Subcutaneous adipose tissue (tissue), 4 donors: ENCODE measurements around the gene KLHL36. TPM values are rescaled to one million over a fixed set of nuclear protein-coding genes. Genes with fewer than 3 reads are reported as not detected.

Experiments used
- total RNA-seq, 4 donors: library from RNA; depleted of rRNA; stranded (reverse); fragments of >200 nt; gene quantifications; one replicate each; pipeline ENCODE4 v1.1.0, GENCODE V29; 2016
- TF ChIP-seq, protein P1 (sequence below): fragments of 450-650 bp; IDR thresholded peaks from one replicate; pipeline ENCODE4 v1.5.1; 2016; ENCODE audit warnings: low read depth, mild to moderate bottlenecking, control low read depth, antibody characterized with exemption, moderate library complexity

Gene KLHL36
- total RNA-seq, 4 donors from 2014 or later = 43.4 to 108 (median 68.5) TPM

- TF ChIP-seq, protein P1, sequence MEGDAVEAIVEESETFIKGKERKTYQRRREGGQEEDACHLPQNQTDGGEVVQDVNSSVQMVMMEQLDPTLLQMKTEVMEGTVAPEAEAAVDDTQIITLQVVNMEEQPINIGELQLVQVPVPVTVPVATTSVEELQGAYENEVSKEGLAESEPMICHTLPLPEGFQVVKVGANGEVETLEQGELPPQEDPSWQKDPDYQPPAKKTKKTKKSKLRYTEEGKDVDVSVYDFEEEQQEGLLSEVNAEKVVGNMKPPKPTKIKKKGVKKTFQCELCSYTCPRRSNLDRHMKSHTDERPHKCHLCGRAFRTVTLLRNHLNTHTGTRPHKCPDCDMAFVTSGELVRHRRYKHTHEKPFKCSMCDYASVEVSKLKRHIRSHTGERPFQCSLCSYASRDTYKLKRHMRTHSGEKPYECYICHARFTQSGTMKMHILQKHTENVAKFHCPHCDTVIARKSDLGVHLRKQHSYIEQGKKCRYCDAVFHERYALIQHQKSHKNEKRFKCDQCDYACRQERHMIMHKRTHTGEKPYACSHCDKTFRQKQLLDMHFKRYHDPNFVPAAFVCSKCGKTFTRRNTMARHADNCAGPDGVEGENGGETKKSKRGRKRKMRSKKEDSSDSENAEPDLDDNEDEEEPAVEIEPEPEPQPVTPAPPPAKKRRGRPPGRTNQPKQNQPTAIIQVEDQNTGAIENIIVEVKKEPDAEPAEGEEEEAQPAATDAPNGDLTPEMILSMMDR = no peak
These were observed 37.3 kb upstream of the KLHL36 start for GRCh38 chr16:84611041-84611440.

- TF ChIP-seq, protein P1 = no peak
These were observed 35.6 kb upstream of the KLHL36 start for GRCh38 chr16:84612686-84613085.

- TF ChIP-seq, protein P1 = no peak
These were observed 34.8 kb upstream of the KLHL36 start for GRCh38 chr16:84613408-84614072.

- TF ChIP-seq, protein P1 = no peak
These were observed 34.2 kb upstream of the KLHL36 start for GRCh38 chr16:84614073-84614459.

DNA sequence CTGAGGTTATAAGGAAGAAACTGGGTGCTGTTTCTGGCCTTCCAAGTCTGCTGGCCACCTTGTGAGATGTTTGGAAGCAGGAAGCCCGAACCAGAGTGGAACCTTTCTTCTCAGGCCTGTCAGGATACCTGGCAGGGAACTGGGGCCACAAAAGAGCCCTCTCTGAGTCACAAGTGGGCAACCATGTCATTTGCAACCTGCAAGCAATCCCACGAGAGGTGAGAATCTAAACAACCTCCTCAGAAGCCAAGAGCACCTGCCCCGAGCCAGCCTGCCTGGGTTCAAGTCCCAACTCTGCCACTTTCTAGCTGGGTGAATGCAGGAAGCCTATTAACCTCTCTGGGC, 33.7 kb upstream of the KLHL36 start:
- TF ChIP-seq, protein P1 = no peak

- TF ChIP-seq, protein P1 = no peak
These were observed 33.1 kb upstream of the KLHL36 start for GRCh38 chr16:84614968-84615813.

DNA sequence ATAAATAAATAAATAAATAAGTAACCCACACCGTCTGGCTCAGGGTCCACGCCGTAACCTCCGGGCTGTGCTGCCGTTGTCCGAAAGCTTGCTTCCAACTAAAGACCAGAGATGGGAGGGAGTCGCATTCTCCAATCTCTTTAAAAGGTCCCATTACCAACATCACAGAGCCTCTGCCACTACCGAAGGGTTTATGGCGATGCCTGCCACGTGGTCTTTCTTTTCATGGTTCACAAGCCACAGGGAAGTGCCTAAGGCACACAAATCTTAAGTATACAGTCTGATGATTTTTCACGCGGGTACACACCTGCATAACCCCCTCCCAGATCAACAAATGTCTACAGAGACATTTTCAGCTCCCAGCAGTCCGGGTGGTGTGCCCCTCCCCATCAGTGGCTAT, 31.8 kb upstream of the KLHL36 start:
- TF ChIP-seq, protein P1 = no peak
